RWPE2 (cell line): ENCODE results near the gene FAM107B.

Experiments
- ATAC-seq: fragments of 200-7000 bp; cut with Tn5 transposase; 3 replicates; pipeline ENCODE4 v1.9.1; 2021; ENCODE audit warnings: low read depth
- DNase-seq: peaks from one replicate; pipeline ENCODE4 v3.0.0-alpha.2; 2020; ENCODE audit warnings: low spot score
- H3K27ac ChIP-seq: fragments of 450-650 bp; 2 replicates; pipeline ENCODE4 v1.5.1; 2017; ENCODE audit warnings: mild to moderate bottlenecking; ENCODE audit not compliant: poor library complexity, severe bottlenecking
- H3K27me3 ChIP-seq: fragments of 250-450 bp; sonication (Bioruptor Pico); 2 replicates; pipeline ENCODE4 v1.5.1; 2021; ENCODE audit warnings: mild to moderate bottlenecking, moderate library complexity; ENCODE audit not compliant: insufficient read depth, poor library complexity, severe bottlenecking
- H3K36me3 ChIP-seq: fragments of 250-450 bp; sonication (Bioruptor Pico); 2 replicates; pipeline ENCODE4 v1.5.1; 2020; ENCODE audit warnings: low read depth, mild to moderate bottlenecking, moderate library complexity
- H3K4me1 ChIP-seq: fragments of 250-450 bp; sonication (Bioruptor Pico); 2 replicates; pipeline ENCODE4 v1.5.1; 2021; ENCODE audit warnings: mild to moderate bottlenecking, moderate library complexity; ENCODE audit not compliant: insufficient read depth, poor library complexity, severe bottlenecking
- H3K4me3 ChIP-seq: fragments of 250-450 bp; sonication (Bioruptor Pico); 2 replicates; pipeline ENCODE4 v1.5.1; 2021; ENCODE audit warnings: mild to moderate bottlenecking, moderate library complexity; ENCODE audit not compliant: severe bottlenecking
- H3K9me3 ChIP-seq: fragments of 250-450 bp; sonication (Bioruptor Pico); 2 replicates; pipeline ENCODE4 v1.5.1; 2021; ENCODE audit warnings: mild to moderate bottlenecking, moderate library complexity; ENCODE audit not compliant: severe bottlenecking
- TF ChIP-seq, protein P1 (sequence below): fragments of 450-650 bp; IDR thresholded peaks from one replicate; pipeline ENCODE4 v1.5.1; 2017; ENCODE audit warnings: mild to moderate bottlenecking, moderate library complexity; ENCODE audit not compliant: poor library complexity, severe bottlenecking

Gene FAM107B

DNA sequence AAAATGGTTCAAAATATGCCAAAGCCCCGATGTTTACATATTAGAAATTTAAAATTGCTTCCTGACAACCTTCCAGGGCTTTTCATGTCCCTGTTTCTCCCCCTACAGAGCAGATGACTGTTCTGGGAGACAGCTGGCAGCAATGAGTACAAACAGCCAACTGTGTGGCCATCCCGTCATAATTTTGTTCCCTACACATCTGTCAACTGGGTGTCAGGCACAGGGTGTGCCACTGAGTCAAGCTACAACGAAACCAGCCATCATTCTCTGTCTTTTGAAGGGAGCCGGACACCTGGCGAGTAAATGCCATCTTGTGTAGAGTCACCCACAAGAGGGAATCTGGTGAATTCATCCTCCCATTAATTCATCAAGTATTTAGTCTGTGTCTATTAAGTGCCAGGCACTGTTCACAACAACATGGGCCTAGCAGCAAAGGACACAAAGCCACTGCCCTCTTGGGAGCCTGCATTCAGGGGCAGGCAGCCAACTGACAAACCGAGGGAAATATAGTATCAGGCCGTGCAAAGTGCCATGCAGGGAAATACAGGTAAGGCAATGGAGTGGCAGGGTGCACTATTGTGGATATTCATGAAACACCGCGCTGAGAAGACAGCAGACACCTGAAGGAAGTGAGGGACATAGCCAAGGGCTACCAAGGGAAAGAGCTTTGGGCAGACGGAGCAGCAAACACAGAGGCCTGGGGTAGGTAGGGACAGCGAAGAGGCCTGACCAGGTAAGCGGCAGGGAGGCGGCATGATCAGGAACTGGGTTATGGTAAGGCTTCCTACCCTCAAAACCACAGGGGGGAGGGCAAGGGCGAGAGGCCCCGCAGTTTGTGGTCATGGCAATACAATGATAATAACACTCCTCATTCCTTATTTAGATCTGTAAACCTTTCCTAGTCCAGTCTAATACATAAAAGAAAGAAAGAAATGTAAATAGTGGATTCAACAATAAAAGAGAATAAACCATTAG lies 213.6 kb downstream of the FAM107B start:
- TF ChIP-seq, protein P1, sequence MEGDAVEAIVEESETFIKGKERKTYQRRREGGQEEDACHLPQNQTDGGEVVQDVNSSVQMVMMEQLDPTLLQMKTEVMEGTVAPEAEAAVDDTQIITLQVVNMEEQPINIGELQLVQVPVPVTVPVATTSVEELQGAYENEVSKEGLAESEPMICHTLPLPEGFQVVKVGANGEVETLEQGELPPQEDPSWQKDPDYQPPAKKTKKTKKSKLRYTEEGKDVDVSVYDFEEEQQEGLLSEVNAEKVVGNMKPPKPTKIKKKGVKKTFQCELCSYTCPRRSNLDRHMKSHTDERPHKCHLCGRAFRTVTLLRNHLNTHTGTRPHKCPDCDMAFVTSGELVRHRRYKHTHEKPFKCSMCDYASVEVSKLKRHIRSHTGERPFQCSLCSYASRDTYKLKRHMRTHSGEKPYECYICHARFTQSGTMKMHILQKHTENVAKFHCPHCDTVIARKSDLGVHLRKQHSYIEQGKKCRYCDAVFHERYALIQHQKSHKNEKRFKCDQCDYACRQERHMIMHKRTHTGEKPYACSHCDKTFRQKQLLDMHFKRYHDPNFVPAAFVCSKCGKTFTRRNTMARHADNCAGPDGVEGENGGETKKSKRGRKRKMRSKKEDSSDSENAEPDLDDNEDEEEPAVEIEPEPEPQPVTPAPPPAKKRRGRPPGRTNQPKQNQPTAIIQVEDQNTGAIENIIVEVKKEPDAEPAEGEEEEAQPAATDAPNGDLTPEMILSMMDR = no peak
- Histone ChIP-seq H3K27me3 (no peaks in the 10 kb centered on the region), H3K4me1 (peaks cover 11% of the 10 kb centered on the region), H3K9me3 (no peaks in the 10 kb centered on the region), H3K36me3 (no peaks in the 10 kb centered on the region), H3K4me3 (no peak overlapping the region), H3K27ac (no peak overlapping the region)
- DNase-seq = no peak
- ATAC-seq = no peak

- peaks cover 14% of the 10 kb centered on the region for H3K4me1 ChIP-seq
- no peaks in the 10 kb centered on the region for H3K27me3 ChIP-seq
- ATAC-seq (peak; percentile 97), DNase-seq (peak; percentile 80)
- no peak overlapping the region for H3K27ac ChIP-seq
- H3K4me3 ChIP-seq = no peak overlapping the region
- no peaks in the 10 kb centered on the region for H3K36me3 ChIP-seq
- H3K9me3 ChIP-seq = no peaks in the 10 kb centered on the region
- TF ChIP-seq, protein P1 = peak; percentile 53
These were observed 214.4 kb downstream of the FAM107B start for GRCh38 chr10:14560274-14560673.

- H3K36me3 ChIP-seq = no peaks in the 10 kb centered on the region
- no peaks in the 10 kb centered on the region for H3K9me3 ChIP-seq
- no peak for ATAC-seq
- TF ChIP-seq, protein P1 = no peak
- peaks cover 34% of the 10 kb centered on the region for H3K4me1 ChIP-seq
- H3K4me3 ChIP-seq = no peak overlapping the region
- H3K27me3 ChIP-seq = no peaks in the 10 kb centered on the region
- H3K27ac ChIP-seq = no peak overlapping the region
- no peak for DNase-seq
These were observed 216.7 kb downstream of the FAM107B start for GRCh38 chr10:14558025-14558424.

GRCh38 chr10:14557567-14557966 lies 217.1 kb downstream of the FAM107B start:
- Histone ChIP-seq H3K4me3 (no peak overlapping the region), H3K27ac (no peak overlapping the region), H3K9me3 (no peaks in the 10 kb centered on the region), H3K36me3 (no peaks in the 10 kb centered on the region), H3K27me3 (no peaks in the 10 kb centered on the region), H3K4me1 (peaks cover 30% of the 10 kb centered on the region)
- ATAC-seq (no peak), DNase-seq (no peak)
- TF ChIP-seq, protein P1 = no peak

GRCh38 chr10:14556285-14556956 lies 218.3 kb downstream of the FAM107B start:
- TF ChIP-seq, protein P1 = no peak
- H3K36me3 ChIP-seq = no peaks in the 10 kb centered on the region
- no peak overlapping the region for H3K27ac ChIP-seq
- H3K4me3 ChIP-seq = no peak overlapping the region
- no peaks in the 10 kb centered on the region for H3K27me3 ChIP-seq
- ATAC-seq (no peak), DNase-seq (no peak)
- H3K9me3 ChIP-seq = no peaks in the 10 kb centered on the region
- peaks cover 30% of the 10 kb centered on the region for H3K4me1 ChIP-seq
